ENCODE results near the gene MYO18A.

Gene MYO18A

DNA sequence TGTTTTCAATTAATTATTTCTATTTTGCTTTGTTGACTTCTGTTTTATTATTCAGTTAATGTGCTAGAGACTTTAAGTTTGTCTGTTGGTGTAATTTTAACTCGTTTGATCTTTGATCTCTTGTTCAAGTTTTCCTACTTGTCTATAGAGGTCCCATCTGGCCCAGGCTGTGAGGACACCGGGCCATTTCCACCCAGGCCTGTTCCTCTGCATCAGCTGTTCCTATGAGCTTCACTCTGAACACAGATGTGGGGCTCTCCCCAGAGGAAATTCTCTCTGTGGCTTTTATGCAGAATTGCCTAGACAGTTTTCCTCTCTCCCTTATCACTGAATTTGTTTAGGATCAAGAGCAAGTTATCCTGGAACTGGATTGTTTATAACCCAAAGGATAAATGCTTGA is 44.7 kb downstream of the MYO18A start:
- Histone ChIP-seq H3K9ac (no peak overlapping the region), H3K4me3 (ENCODE audit: low read depth, low read length) (no peak overlapping the region), H3K9me3 (ENCODE audit: control insufficient read depth, low read length) (no peaks in the 10 kb centered on the region), H3K79me2 (peaks cover 35% of the 10 kb centered on the region), H3K36me3 (ENCODE audit: control insufficient read depth, insufficient read depth, low read length) (no peaks in the 10 kb centered on the region), H3K27me3 (ENCODE audit: control insufficient read depth, insufficient read depth, low read length) (no peaks in the 10 kb centered on the region), H3K27ac (no peak overlapping the region), H2AFZ (no peak overlapping the region), H3K4me2 (ENCODE audit: low read length) (no peak overlapping the region), H3K4me1 (peaks cover 21% of the 10 kb centered on the region)
- TF ChIP-seq, protein P1, sequence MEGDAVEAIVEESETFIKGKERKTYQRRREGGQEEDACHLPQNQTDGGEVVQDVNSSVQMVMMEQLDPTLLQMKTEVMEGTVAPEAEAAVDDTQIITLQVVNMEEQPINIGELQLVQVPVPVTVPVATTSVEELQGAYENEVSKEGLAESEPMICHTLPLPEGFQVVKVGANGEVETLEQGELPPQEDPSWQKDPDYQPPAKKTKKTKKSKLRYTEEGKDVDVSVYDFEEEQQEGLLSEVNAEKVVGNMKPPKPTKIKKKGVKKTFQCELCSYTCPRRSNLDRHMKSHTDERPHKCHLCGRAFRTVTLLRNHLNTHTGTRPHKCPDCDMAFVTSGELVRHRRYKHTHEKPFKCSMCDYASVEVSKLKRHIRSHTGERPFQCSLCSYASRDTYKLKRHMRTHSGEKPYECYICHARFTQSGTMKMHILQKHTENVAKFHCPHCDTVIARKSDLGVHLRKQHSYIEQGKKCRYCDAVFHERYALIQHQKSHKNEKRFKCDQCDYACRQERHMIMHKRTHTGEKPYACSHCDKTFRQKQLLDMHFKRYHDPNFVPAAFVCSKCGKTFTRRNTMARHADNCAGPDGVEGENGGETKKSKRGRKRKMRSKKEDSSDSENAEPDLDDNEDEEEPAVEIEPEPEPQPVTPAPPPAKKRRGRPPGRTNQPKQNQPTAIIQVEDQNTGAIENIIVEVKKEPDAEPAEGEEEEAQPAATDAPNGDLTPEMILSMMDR (IDR thresholded peaks at IDR 0.05) = no peak

DNA sequence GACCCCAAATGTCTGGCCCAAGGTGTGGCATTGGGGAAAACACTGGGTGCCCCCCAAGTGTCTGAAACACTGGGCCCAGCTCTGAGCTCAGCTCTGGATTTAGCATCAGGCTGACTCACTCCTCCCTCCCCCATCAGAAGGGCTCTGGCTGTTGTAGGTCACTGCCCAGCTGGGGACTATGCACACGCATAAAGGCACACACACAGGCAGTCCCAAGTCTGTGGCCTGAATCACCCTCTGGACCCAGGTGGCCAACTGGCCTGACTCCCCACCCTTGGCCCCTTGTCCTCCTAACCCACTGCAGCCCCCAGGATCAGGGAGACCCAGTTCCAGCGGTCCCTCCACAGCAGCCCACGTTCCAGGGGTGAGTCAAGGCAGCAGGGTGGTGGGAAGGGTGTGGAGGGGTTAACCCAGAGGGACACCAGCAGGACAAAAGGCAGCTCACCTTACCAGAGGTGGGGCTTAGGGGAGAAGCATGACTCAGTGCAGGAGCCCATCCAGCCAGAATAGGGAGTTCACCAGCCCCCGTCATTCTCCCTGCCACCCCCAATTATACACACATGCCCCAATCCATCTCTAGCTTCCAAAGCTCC is 47.0 kb downstream of the MYO18A start:
- Histone ChIP-seq H3K36me3 (ENCODE audit: control insufficient read depth, insufficient read depth, low read length) (no peaks in the 10 kb centered on the region), H3K4me1 (peaks cover 7% of the 10 kb centered on the region), H3K79me2 (peaks cover 33% of the 10 kb centered on the region), H3K4me2 (ENCODE audit: low read length) (no peak overlapping the region), H3K27ac (no peak overlapping the region), H3K9ac (no peak overlapping the region), H3K4me3 (ENCODE audit: low read depth, low read length) (no peak overlapping the region), H3K9me3 (ENCODE audit: control insufficient read depth, low read length) (no peaks in the 10 kb centered on the region), H3K27me3 (ENCODE audit: control insufficient read depth, insufficient read depth, low read length) (no peaks in the 10 kb centered on the region), H2AFZ (no peak overlapping the region)
- TF ChIP-seq, protein P1 (IDR thresholded peaks at IDR 0.05) = no peak

GRCh38 chr17:29131814-29132682 is 48.1 kb downstream of the MYO18A start:
- H3K9me3 ChIP-seq (ENCODE audit: control insufficient read depth, low read length) = no peaks in the 10 kb centered on the region
- H3K4me1 ChIP-seq = peaks cover 7% of the 10 kb centered on the region
- H3K36me3 ChIP-seq (ENCODE audit: control insufficient read depth, insufficient read depth, low read length) = no peaks in the 10 kb centered on the region
- no peak overlapping the region for H3K4me3 ChIP-seq (ENCODE audit: low read depth, low read length)
- H3K27me3 ChIP-seq (ENCODE audit: control insufficient read depth, insufficient read depth, low read length) = no peaks in the 10 kb centered on the region
- no peak overlapping the region for H3K4me2 ChIP-seq (ENCODE audit: low read length)
- no peak overlapping the region for H2AFZ ChIP-seq
- no peak overlapping the region for H3K27ac ChIP-seq
- no peak overlapping the region for H3K9ac ChIP-seq
- TF ChIP-seq, protein P1 (IDR thresholded peaks at IDR 0.05) = no peak
- H3K79me2 ChIP-seq = peaks cover 29% of the 10 kb centered on the region

GRCh38 chr17:29129731-29130130 is 50.5 kb downstream of the MYO18A start:
- TF ChIP-seq, protein P1 (IDR thresholded peaks at IDR 0.05) = no peak
- no peaks in the 10 kb centered on the region for H3K9me3 ChIP-seq (ENCODE audit: control insufficient read depth, low read length)
- H3K9ac ChIP-seq = no peak overlapping the region
- peaks cover 7% of the 10 kb centered on the region for H3K4me1 ChIP-seq
- H3K4me3 ChIP-seq (ENCODE audit: low read depth, low read length) = no peak overlapping the region
- no peak overlapping the region for H2AFZ ChIP-seq
- no peak overlapping the region for H3K27ac ChIP-seq
- no peak overlapping the region for H3K4me2 ChIP-seq (ENCODE audit: low read length)
- H3K79me2 ChIP-seq = peaks cover 21% of the 10 kb centered on the region
- H3K36me3 ChIP-seq (ENCODE audit: control insufficient read depth, insufficient read depth, low read length) = no peaks in the 10 kb centered on the region
- H3K27me3 ChIP-seq (ENCODE audit: control insufficient read depth, insufficient read depth, low read length) = no peaks in the 10 kb centered on the region

Data from parathyroid adenoma (tissue), 2 donors.